MCF 10A (cell line): Measurements from ENCODE around the gene SPOCK2. TPM values are rescaled to one million over a fixed set of nuclear protein-coding genes. Genes with fewer than 3 reads are reported as not detected.

Experiments used
- BruUV-seq: library from RNA; stranded (reverse); fragments of 400-500 nt; replicated peaks from 2 replicates; lab custom pipeline; 2021; lab: Mats Ljungman, UMichigan
- CTCF ChIA-PET: fragments of 300-600 bp; sonication (Branson Sonifier 250); formaldehyde crosslinking; extraction: SDS; loops from one replicate; lab custom pipeline; 2021; ENCODE audit warnings: antibody characterized with exemption, inconsistent platforms; lab: Yijun Ruan, JAX
- POLR2A ChIA-PET: fragments of 300-600, 350-650 bp; sonication (Branson Sonifier 250); formaldehyde crosslinking; extraction: SDS; loops from one replicate; lab custom pipeline; 2020; ENCODE audit warnings: antibody characterized with exemption, inconsistent platforms; lab: Yijun Ruan, JAX
- DNase-seq: peaks from one replicate; pipeline ENCODE4 v3.0.0-alpha.2; 2018; ENCODE audit not compliant: unreplicated experiment
- H3K27ac Mint-ChIP-seq: one replicate; pipeline ENCODE4 v1.8.0; 2022; ENCODE audit warnings: mild to moderate bottlenecking, low read depth, mixed read lengths; ENCODE audit not compliant: unreplicated experiment
- H3K27me3 Mint-ChIP-seq: one replicate; pipeline ENCODE4 v1.8.0; 2022; ENCODE audit warnings: mixed read lengths; ENCODE audit not compliant: insufficient read depth, unreplicated experiment
- H3K36me3 Mint-ChIP-seq: one replicate; pipeline ENCODE4 v1.8.0; 2022; ENCODE audit warnings: mild to moderate bottlenecking, moderate library complexity, mixed read lengths; ENCODE audit not compliant: insufficient read depth, unreplicated experiment
- H3K4me1 Mint-ChIP-seq: one replicate; pipeline ENCODE4 v1.8.0; 2022; ENCODE audit warnings: mixed read lengths; ENCODE audit not compliant: insufficient read depth, unreplicated experiment
- H3K4me3 Mint-ChIP-seq: one replicate; pipeline ENCODE4 v1.8.0; 2022; ENCODE audit warnings: mild to moderate bottlenecking, moderate library complexity, mixed read lengths; ENCODE audit not compliant: unreplicated experiment
- H3K9me3 Mint-ChIP-seq: one replicate; pipeline ENCODE4 v1.8.0; 2022; ENCODE audit warnings: mixed read lengths; ENCODE audit not compliant: unreplicated experiment
- CTCF ChIP-seq: fragments of 200-600 bp; IDR thresholded peaks from one replicate; pipeline ENCODE4 v1.8.0; 2022; ENCODE audit warnings: antibody characterized with exemption, mild to moderate bottlenecking; ENCODE audit not compliant: unreplicated experiment
- intact Hi-C: fragments of 100-400 bp; cut with micrococcal nuclease; formaldehyde crosslinking; loops from 2 replicates; pipeline ENCODE4 v1.14.1; 2022
- total RNA-seq: library from RNA; stranded (reverse); gene quantifications from 2 replicates; pipeline ENCODE4 v1.2.3, GENCODE V29; 2022

Gene SPOCK2
- total RNA-seq, 1 experiment from 2014 or later: 1.2 TPM

GRCh38 chr10:72133517-72133916 is 45.2 kb upstream of the SPOCK2 start:
- CTCF ChIA-PET: interaction anchor here (0.7 to 1.3 kb wide), 4 partner anchors 38 to 230 kb away, joined by 3 to 5 read pairs (median 3); no protein-coding TSS in a partner anchor
- no peaks in the 10 kb centered on the region for H3K9me3 Mint-ChIP-seq
- H3K27ac Mint-ChIP-seq: no peak overlapping the region
- intact Hi-C loops: no loop called here
- peaks cover 32% of the 10 kb centered on the region for H3K36me3 Mint-ChIP-seq
- H3K4me3 Mint-ChIP-seq: no peak overlapping the region
- H3K4me1 Mint-ChIP-seq: peaks cover 16% of the 10 kb centered on the region
- peak; percentile 10 for DNase-seq
- no peaks in the 10 kb centered on the region for H3K27me3 Mint-ChIP-seq
- TF ChIP-seq CTCF: no peak
- POLR2A ChIA-PET: interaction anchor here (1.3 kb wide), 1 partner anchor 83 kb away, joined by 4 read pairs; the partner anchor contains the start of genes ANAPC16 and ASCC1
- no TSS peak for BruUV-seq

GRCh38 chr10:72132854-72133253 is 44.5 kb upstream of the SPOCK2 start:
- no TSS peak for BruUV-seq

GRCh38 chr10:72127571-72127970 is 39.2 kb upstream of the SPOCK2 start:
- H3K27ac Mint-ChIP-seq: no peak overlapping the region
- H3K4me3 Mint-ChIP-seq: no peak overlapping the region
- BruUV-seq: no TSS peak
- no peaks in the 10 kb centered on the region for H3K9me3 Mint-ChIP-seq
- ChIA-PET CTCF (interaction anchor here (0.6 to 4.4 kb wide), 14 partner anchors 15 to 729 kb away, joined by 3 to 42 read pairs (median 4); no protein-coding TSS in a partner anchor), POLR2A (interaction anchor here (0.7 to 1.6 kb wide), 4 partner anchors 13 to 426 kb away, joined by 3 to 5 read pairs (median 4); no protein-coding TSS in a partner anchor)
- no peaks in the 10 kb centered on the region for H3K27me3 Mint-ChIP-seq
- intact Hi-C loops: loop anchor here (2.0 kb wide), 1 partner anchor 201 kb away; no protein-coding TSS in a partner anchor
- DNase-seq: no peak
- peaks cover 16% of the 10 kb centered on the region for H3K36me3 Mint-ChIP-seq
- H3K4me1 Mint-ChIP-seq: no peaks in the 10 kb centered on the region
- no peak for TF ChIP-seq CTCF

More at GRCh38 chr10:72132854-72133253, 44.5 kb upstream of the SPOCK2 start:
- no peak for DNase-seq
- Mint-ChIP-seq H3K36me3 (peaks cover 32% of the 10 kb centered on the region), H3K27me3 (no peaks in the 10 kb centered on the region), H3K4me3 (no peak overlapping the region), H3K9me3 (no peaks in the 10 kb centered on the region), H3K27ac (no peak overlapping the region), H3K4me1 (peaks cover 16% of the 10 kb centered on the region)
- ChIA-PET CTCF (interaction anchor here (0.7 to 3.8 kb wide), 3 partner anchors 38 to 230 kb away, joined by 3 to 14 read pairs (median 3); no protein-coding TSS in a partner anchor), POLR2A (interaction anchor here (1.2 to 1.3 kb wide), 3 partner anchors 14 to 89 kb away, joined by 3 to 4 read pairs (median 3); partner anchors contain the start of genes ANAPC16 and ASCC1)
- intact Hi-C loops: no loop called here
- TF ChIP-seq CTCF: no peak

DNA sequence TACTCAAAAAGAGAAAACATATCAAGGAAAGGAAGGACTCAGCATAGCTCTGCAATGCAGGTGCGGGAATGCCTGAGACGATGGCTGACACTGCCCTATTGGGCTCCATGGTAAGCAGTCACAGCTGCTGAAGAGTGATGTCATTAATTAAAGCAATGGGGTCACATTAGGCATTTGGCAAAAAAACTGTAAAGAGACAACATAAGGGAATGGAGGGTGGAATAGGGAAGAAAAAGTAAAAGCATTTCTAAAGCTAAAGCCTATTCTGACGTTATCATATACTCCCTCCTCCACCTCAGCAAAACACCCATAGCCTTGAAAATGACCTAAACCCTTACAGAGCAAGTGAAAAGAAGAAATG is 38.5 kb upstream of the SPOCK2 start:
- DNase-seq: no peak
- ChIA-PET CTCF (interaction anchor here (0.5 to 4.4 kb wide), 24 partner anchors 10 to 730 kb away, joined by 3 to 42 read pairs (median 4); no protein-coding TSS in a partner anchor), POLR2A (interaction anchor here (0.7 to 1.6 kb wide), 8 partner anchors 9 to 426 kb away, joined by 3 to 7 read pairs (median 4); partner anchors contain the start of gene DDIT4)
- no peak overlapping the region for H3K27ac Mint-ChIP-seq
- no peak overlapping the region for H3K4me3 Mint-ChIP-seq
- no peaks in the 10 kb centered on the region for H3K9me3 Mint-ChIP-seq
- H3K27me3 Mint-ChIP-seq: no peaks in the 10 kb centered on the region
- H3K4me1 Mint-ChIP-seq: no peaks in the 10 kb centered on the region
- intact Hi-C loops: loop anchor here (1.0 to 2.0 kb wide), 4 partner anchors 96 to 210 kb away; partner anchors contain the start of gene DDIT4
- no peak for TF ChIP-seq CTCF
- BruUV-seq: no TSS peak
- peaks cover 14% of the 10 kb centered on the region for H3K36me3 Mint-ChIP-seq
